Esophagus squamous epithelium (tissue), 5 donors: ENCODE data around the gene NBPF11. TPM values are rescaled to one million over a fixed set of nuclear protein-coding genes. Genes with fewer than 3 reads are reported as not detected.

ENCODE experiments used
- DNase-seq: peaks from one replicate; lab custom pipeline; 2025; lab: John Stamatoyannopoulos, UW
- H3K27ac ChIP-seq, 4 donors: fragments of 200-600 bp; sonication (generic); one replicate each; pipeline ENCODE4 v1.5.1; 2016 to 2019; ENCODE audit warnings: mild to moderate bottlenecking in 1 of 4
- H3K27me3 ChIP-seq, 4 donors: fragments of 200-600 bp; sonication (generic); 1 replicate in 3 of 4; 2 replicates in 1 of 4; pipeline versions ENCODE4 v1.5.1 to v1.6.0; 2017 to 2021; ENCODE audit warnings: antibody characterized with exemption in 1 of 4
- H3K36me3 ChIP-seq, 3 donors: fragments of 200-600 bp; sonication (generic); one replicate each; pipeline ENCODE4 v1.5.1; 2016 to 2019
- H3K4me1 ChIP-seq, 3 donors: fragments of 200-600 bp; sonication (generic); one replicate each; pipeline ENCODE4 v1.5.1; 2017 to 2019
- H3K4me3 ChIP-seq, 4 donors: fragments of 200-600 bp; sonication (generic); 1 replicate in 3 of 4; 2 replicates in 1 of 4; pipeline ENCODE4 v1.5.1; 2016 to 2019; ENCODE audit warnings: mild to moderate bottlenecking in 2 of 4, moderate library complexity in 1 of 4
- H3K9me3 ChIP-seq, 3 donors: fragments of 200-600 bp; sonication (generic); one replicate each; pipeline ENCODE4 v1.5.1; 2016 to 2019
- CTCF ChIP-seq, 6 experiments: fragments of 450-650 bp in 4 of 6; fragments of 200-600 bp in 2 of 6; sonication (generic) in 2 of 6; IDR thresholded peaks; one replicate each; pipeline ENCODE4 v1.5.1; 2016 to 2019; ENCODE audit warnings: antibody characterized with exemption in 6 of 6, mild to moderate bottlenecking in 4 of 6, moderate library complexity in 4 of 6
- POLR2A ChIP-seq, 4 donors: fragments of 450-650 bp; IDR thresholded peaks; one replicate each; pipeline ENCODE4 v1.6.1; 2017; ENCODE audit warnings: antibody characterized with exemption in 4 of 4, mild to moderate bottlenecking in 4 of 4, moderate library complexity in 3 of 4
- WGBS, 2 donors: methylation state at CpG; one replicate each; pipeline ENCODE4 v1.1.5; 2018; 5-methylcytosine and 5-hydroxymethylcytosine counted together
- intact Hi-C: fragments of 100-400 bp; cut with DNase I; formaldehyde crosslinking; loops from one replicate; pipeline ENCODE4 v1.15.0; 2022
- total RNA-seq, 4 donors: library from RNA; depleted of rRNA; stranded (reverse); fragments of >200 nt; gene quantifications; one replicate each; pipeline ENCODE4 v1.1.0, GENCODE V29; 2016
- donor health status: DM: yes; HTN: yes; CAD: no.

NBPF11 gene
- total RNA-seq, 4 donors from 2014 or later, result 2.8 to 9.7 (median 4.0) TPM

GRCh38 chr1:148166558-148167492 is 14.7 kb upstream of the NBPF11 start:
- no peak for DNase-seq
- no peak for TF ChIP-seq POLR2A (IDR thresholded peaks at IDR 0.05)
- no peak for TF ChIP-seq CTCF (IDR thresholded peaks at IDR 0.05)
- no peaks in the 10 kb centered on the region for H3K9me3 ChIP-seq
- intact Hi-C loops, result no loop called here
- WGBS, 2 donors, result 48 to 52% methylated on average over 4 of the region's 4 CpGs
- H3K4me1 ChIP-seq, result peaks cover 0 to 12% (median 0%) of the 10 kb centered on the region in 3 donors
- no peaks in the 10 kb centered on the region for H3K36me3 ChIP-seq
- H3K27me3 ChIP-seq, result peaks cover 0 to 21% (median 0%) of the 10 kb centered on the region in 4 donors
- no peak overlapping the region for H3K4me3 ChIP-seq
- H3K27ac ChIP-seq, result peak overlapping the region in 1 of 4 donors; percentile 8

GRCh38 chr1:148162363-148162762 is 10.3 kb upstream of the NBPF11 start:
- H3K4me1 ChIP-seq, result peaks cover 0 to 16% (median 0%) of the 10 kb centered on the region in 3 donors
- TF ChIP-seq CTCF (IDR thresholded peaks at IDR 0.05) (no peak), POLR2A (IDR thresholded peaks at IDR 0.05) (no peak)
- no peaks in the 10 kb centered on the region for H3K9me3 ChIP-seq
- H3K27ac ChIP-seq, result no peak overlapping the region
- DNase-seq, result no peak
- no peak overlapping the region for H3K4me3 ChIP-seq
- intact Hi-C loops, result no loop called here
- H3K27me3 ChIP-seq, result peaks cover 0 to 63% (median 0%) of the 10 kb centered on the region in 4 donors
- no peaks in the 10 kb centered on the region for H3K36me3 ChIP-seq
- WGBS, 2 donors, result 77 to 96% methylated on average over 16 to 18 of the region's 25 CpGs

- no peak overlapping the region for H3K27ac ChIP-seq
- 76 to 80% methylated on average over 8 to 37 of the region's 42 CpGs for WGBS, 2 donors
- TF ChIP-seq POLR2A (IDR thresholded peaks at IDR 0.05) (no peak), CTCF (IDR thresholded peaks at IDR 0.05) (no peak)
- intact Hi-C loops, result no loop called here
- no peaks in the 10 kb centered on the region for H3K36me3 ChIP-seq
- H3K9me3 ChIP-seq, result no peaks in the 10 kb centered on the region
- H3K4me3 ChIP-seq, result no peak overlapping the region
- H3K27me3 ChIP-seq, result peaks cover 0 to 68% (median 0%) of the 10 kb centered on the region in 4 donors
- DNase-seq, result no peak
- peaks cover 0 to 6% (median 0%) of the 10 kb centered on the region in 3 donors for H3K4me1 ChIP-seq
These were observed 9.2 kb upstream of the NBPF11 start for GRCh38 chr1:148161053-148161901.

GRCh38 chr1:148160343-148161052 is 8.4 kb upstream of the NBPF11 start:
- Histone ChIP-seq H3K4me1 (peaks cover 0 to 5% (median 0%) of the 10 kb centered on the region in 3 donors), H3K4me3 (no peak overlapping the region), H3K9me3 (no peaks in the 10 kb centered on the region), H3K36me3 (no peaks in the 10 kb centered on the region), H3K27ac (no peak overlapping the region), H3K27me3 (peaks cover 0 to 76% (median 0%) of the 10 kb centered on the region in 4 donors)
- no peak for DNase-seq
- TF ChIP-seq CTCF (IDR thresholded peaks at IDR 0.05), result no peak
- TF ChIP-seq POLR2A (IDR thresholded peaks at IDR 0.05), result no peak
- WGBS, 2 donors, result 62 to 75% methylated on average over 12 to 22 of the region's 43 CpGs
- intact Hi-C loops, result no loop called here
